ENCODE results near the gene TRIM17.

Gene TRIM17

DNA sequence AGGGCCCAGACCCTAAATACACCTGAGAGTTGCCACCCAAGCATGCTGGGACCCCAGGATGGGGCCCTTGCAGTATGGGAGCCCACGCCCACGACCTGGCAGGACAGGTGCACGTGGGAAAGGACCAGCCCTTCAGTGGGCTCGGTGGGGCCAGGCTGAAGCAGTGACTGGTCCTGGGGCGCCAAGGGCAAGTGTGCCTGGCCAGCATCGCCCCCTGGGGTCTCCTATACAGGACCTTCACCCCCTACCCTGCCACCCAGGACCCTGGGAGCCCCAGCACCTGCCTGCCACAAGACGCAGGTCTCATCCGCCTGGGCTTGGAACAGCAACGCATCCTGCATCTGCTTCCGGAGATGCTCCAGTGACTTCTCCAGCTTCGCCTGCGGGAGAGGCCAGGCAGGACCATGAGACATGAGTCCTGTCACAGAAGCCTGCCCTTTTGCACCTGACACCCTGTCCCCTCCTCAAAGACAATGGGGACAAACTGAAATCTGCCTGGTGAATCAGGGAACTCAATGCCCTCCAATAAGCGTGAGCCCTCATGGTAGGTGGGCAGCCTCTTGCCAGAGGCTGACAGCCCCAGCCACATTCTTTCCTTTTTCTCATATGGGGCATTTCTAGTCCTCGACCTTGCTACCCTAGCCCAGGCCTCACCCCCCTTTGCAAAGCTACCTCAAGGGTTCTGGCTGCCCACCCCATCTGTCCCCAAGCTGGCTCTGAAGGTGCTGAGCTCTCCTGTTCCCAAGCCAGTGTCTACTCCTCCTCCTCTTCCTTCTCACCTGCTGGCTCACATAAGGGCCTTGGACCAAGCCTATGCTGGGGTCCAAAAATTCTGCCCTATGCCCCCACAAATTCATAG lies 14.7 kb downstream of the TRIM17 start:
- TF ChIP-seq, protein P1, sequence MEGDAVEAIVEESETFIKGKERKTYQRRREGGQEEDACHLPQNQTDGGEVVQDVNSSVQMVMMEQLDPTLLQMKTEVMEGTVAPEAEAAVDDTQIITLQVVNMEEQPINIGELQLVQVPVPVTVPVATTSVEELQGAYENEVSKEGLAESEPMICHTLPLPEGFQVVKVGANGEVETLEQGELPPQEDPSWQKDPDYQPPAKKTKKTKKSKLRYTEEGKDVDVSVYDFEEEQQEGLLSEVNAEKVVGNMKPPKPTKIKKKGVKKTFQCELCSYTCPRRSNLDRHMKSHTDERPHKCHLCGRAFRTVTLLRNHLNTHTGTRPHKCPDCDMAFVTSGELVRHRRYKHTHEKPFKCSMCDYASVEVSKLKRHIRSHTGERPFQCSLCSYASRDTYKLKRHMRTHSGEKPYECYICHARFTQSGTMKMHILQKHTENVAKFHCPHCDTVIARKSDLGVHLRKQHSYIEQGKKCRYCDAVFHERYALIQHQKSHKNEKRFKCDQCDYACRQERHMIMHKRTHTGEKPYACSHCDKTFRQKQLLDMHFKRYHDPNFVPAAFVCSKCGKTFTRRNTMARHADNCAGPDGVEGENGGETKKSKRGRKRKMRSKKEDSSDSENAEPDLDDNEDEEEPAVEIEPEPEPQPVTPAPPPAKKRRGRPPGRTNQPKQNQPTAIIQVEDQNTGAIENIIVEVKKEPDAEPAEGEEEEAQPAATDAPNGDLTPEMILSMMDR (IDR thresholded peaks at IDR 0.05; ENCODE audit: extremely low read depth, insufficient read depth, missing control alignments) = no peak
- DNase-seq (ENCODE audit: low spot score) = no peak
- in situ Hi-C loops (cut with MboI; ENCODE audit: low pct_unique_long_range_greater_than_20kb, low sequenced_read_pairs, unreplicated experiment) = no loop called here

DNA sequence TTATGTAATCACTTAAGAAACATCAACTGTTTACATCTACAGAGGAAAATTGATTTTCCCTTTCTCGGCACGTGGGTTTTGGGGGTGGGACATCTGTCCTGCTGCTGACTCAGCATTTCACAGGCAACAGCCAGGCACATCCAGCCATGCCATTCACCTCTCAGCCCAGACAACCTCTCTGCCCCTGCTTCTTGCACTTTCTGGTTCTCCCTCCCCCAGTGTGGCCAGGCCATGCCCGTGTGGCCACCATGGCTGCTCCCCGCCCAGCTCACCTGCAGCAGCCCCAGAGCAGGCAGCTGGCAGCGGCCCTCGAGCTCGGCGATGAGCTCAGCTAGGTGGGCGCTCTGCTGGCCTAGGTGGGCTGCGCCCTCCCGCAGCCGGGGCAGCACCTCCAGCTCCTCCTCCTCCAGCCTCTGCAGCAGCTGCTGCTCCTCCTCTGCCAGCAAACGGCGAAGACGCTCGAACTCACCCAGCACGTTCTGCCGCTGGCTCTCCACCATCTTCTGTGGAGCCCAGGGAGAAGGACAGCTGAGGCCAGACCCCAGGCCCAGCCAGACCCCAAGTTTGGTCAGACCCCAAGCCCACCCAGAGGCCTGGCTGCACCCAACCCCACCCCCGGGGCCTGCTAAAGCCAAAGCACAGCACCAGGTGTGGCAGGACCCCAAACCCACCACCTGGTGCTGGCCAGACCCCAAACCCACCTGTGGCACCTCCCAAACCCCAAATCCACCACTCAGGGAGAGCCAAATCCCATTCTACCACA lies 15.8 kb downstream of the TRIM17 start:
- in situ Hi-C loops (cut with MboI; ENCODE audit: low pct_unique_long_range_greater_than_20kb, low sequenced_read_pairs, unreplicated experiment) = no loop called here
- TF ChIP-seq, protein P1 (IDR thresholded peaks at IDR 0.05; ENCODE audit: extremely low read depth, insufficient read depth, missing control alignments) = no peak

DNA sequence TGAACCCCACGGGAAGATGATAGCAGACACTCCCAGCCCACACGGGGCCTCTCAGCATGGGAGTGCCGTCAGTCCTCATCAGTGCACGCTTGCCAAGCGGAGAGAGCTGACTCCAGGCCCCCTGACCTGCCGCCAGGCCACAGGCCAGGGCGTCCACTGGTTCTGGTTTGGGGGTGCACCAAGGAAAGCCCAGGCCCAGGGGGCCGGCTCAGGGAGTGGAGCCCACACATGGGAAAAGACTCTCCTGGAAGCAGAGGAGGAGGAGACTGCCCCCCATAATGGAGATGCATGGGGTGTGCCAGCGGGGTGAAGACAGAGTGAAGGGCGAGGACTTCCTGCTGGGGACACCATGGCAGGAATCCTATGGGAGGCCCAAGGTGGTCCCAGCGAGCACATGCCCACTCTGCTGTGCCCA lies 16.4 kb downstream of the TRIM17 start:
- in situ Hi-C loops (cut with MboI; ENCODE audit: low pct_unique_long_range_greater_than_20kb, low sequenced_read_pairs, unreplicated experiment) = no loop called here
- DNase-seq (ENCODE audit: low spot score) = no peak

More for the DNA sequence above, 15.8 kb downstream of the TRIM17 start:
- no peak for DNase-seq (ENCODE audit: low spot score)

DNA sequence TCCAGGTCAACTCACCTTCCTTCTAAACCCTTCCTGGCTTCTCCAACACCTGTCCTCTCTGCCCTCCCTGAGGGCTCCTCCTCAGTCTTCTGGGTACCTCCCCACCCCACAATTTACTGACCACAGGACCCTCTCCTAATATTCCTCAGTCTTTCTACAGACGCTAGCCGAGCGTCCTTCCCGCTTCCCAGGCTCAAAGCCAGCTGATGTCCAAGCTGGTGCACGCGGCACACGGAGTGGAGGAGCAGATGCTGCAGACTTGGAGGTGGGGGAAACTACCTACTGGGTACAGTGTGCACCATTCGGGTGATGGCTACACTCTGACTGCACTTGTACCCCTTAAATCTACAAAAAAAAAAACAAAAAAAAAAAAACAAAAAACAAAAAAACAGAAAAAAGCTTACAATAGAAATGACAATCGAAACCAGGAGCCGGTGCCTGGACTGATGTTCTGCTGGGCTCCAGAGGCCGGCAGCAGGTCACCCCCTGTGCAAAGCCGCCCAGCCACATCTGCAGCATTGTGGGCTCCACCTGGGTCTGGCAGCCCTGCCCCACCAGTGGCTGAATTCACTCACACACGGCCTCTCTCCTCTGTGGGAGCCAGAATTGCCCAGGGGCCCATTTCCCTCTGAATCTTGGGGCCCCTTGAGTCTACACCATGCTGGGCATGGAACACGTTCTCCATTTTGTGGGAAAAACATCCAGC lies 17.0 kb downstream of the TRIM17 start:
- no peak for DNase-seq (ENCODE audit: low spot score)
- in situ Hi-C loops (cut with MboI; ENCODE audit: low pct_unique_long_range_greater_than_20kb, low sequenced_read_pairs, unreplicated experiment) = no loop called here
- TF ChIP-seq, protein P1 (IDR thresholded peaks at IDR 0.05; ENCODE audit: extremely low read depth, insufficient read depth, missing control alignments) = no peak

More for the DNA sequence above, 16.4 kb downstream of the TRIM17 start:
- TF ChIP-seq, protein P1 (IDR thresholded peaks at IDR 0.05; ENCODE audit: extremely low read depth, insufficient read depth, missing control alignments) = no peak

DNA sequence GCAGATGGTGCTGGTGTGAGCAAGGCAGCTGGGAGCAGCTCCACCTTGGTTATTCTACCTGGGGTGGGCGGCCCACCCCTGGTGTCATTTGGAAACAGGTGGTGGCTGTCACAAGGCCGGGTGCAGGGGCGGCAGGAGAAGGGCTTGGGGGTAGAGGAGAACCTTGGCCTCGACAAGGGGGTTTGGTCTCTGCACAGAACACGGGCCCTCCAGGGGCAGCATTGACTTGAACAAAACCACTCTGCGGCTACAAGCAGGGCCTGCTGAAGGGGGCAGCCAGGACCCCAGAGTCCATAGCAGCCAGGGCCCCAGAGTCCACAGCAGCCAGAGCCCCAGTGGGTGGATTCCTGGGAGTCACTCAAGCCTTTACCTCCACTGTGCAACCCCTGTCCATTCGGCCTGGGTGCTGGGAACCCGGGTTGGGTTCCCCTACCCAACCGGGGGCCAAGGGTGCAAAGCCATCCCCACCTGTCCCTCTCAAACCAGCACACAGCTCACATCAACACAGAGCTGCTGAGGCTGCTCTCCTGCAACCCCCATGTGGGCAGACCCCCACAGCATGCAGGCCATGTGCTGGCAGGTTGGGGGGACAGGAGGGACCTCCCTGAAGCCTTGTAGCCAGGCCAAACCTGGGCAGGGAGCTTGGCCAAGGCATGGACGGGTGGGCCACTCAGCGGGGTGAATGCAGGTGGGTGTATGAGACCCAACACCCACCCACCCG lies 17.8 kb downstream of the TRIM17 start:
- DNase-seq (ENCODE audit: low spot score) = no peak
- TF ChIP-seq, protein P1 (IDR thresholded peaks at IDR 0.05; ENCODE audit: extremely low read depth, insufficient read depth, missing control alignments) = no peak
- in situ Hi-C loops (cut with MboI; ENCODE audit: low pct_unique_long_range_greater_than_20kb, low sequenced_read_pairs, unreplicated experiment) = no loop called here

DNA sequence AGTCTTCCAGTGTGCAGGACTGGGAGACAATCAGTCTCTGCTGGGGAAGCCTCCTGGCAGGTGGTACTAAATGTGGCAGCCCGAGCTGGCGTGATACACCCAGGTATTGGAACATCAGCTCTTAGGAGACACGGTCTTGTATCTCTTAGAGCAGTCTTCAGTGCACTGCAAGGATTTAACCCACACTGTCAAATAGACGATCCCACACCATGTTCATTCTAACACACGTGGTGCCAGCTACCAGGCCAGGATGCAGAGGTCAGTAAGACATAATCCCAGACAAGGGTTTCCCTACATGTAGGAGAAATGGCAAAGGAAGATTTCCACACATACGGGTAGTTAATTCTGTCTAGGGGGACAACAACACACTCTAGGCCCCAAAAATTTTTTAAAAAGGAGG lies 18.7 kb downstream of the TRIM17 start:
- in situ Hi-C loops (cut with MboI; ENCODE audit: low pct_unique_long_range_greater_than_20kb, low sequenced_read_pairs, unreplicated experiment) = no loop called here
- TF ChIP-seq, protein P1 (IDR thresholded peaks at IDR 0.05; ENCODE audit: extremely low read depth, insufficient read depth, missing control alignments) = no peak
- DNase-seq (ENCODE audit: low spot score) = no peak

Data from GM13977 (cell line).